MCF 10A (cell line): Measurements from ENCODE around the gene BNIP3. TPM values are rescaled to one million over a fixed set of nuclear protein-coding genes. Genes with fewer than 3 reads are reported as not detected.

ENCODE experiments used
- BruUV-seq: library from RNA; stranded (reverse); fragments of 400-500 nt; replicated peaks from 2 replicates; lab custom pipeline; 2021; lab: Mats Ljungman, UMichigan
- CTCF ChIA-PET: fragments of 300-600 bp; sonication (Branson Sonifier 250); formaldehyde crosslinking; extraction: SDS; loops from one replicate; lab custom pipeline; 2021; ENCODE audit warnings: antibody characterized with exemption, inconsistent platforms; lab: Yijun Ruan, JAX
- POLR2A ChIA-PET: fragments of 300-600, 350-650 bp; sonication (Branson Sonifier 250); formaldehyde crosslinking; extraction: SDS; loops from one replicate; lab custom pipeline; 2020; ENCODE audit warnings: antibody characterized with exemption, inconsistent platforms; lab: Yijun Ruan, JAX
- DNase-seq: peaks from one replicate; pipeline ENCODE4 v3.0.0-alpha.2; 2018; ENCODE audit not compliant: unreplicated experiment
- H3K27ac Mint-ChIP-seq: one replicate; pipeline ENCODE4 v1.8.0; 2022; ENCODE audit warnings: mild to moderate bottlenecking, low read depth, mixed read lengths; ENCODE audit not compliant: unreplicated experiment
- H3K27me3 Mint-ChIP-seq: one replicate; pipeline ENCODE4 v1.8.0; 2022; ENCODE audit warnings: mixed read lengths; ENCODE audit not compliant: insufficient read depth, unreplicated experiment
- H3K36me3 Mint-ChIP-seq: one replicate; pipeline ENCODE4 v1.8.0; 2022; ENCODE audit warnings: mild to moderate bottlenecking, moderate library complexity, mixed read lengths; ENCODE audit not compliant: insufficient read depth, unreplicated experiment
- H3K4me1 Mint-ChIP-seq: one replicate; pipeline ENCODE4 v1.8.0; 2022; ENCODE audit warnings: mixed read lengths; ENCODE audit not compliant: insufficient read depth, unreplicated experiment
- H3K4me3 Mint-ChIP-seq: one replicate; pipeline ENCODE4 v1.8.0; 2022; ENCODE audit warnings: mild to moderate bottlenecking, moderate library complexity, mixed read lengths; ENCODE audit not compliant: unreplicated experiment
- H3K9me3 Mint-ChIP-seq: one replicate; pipeline ENCODE4 v1.8.0; 2022; ENCODE audit warnings: mixed read lengths; ENCODE audit not compliant: unreplicated experiment
- CTCF ChIP-seq: fragments of 200-600 bp; IDR thresholded peaks from one replicate; pipeline ENCODE4 v1.8.0; 2022; ENCODE audit warnings: antibody characterized with exemption, mild to moderate bottlenecking; ENCODE audit not compliant: unreplicated experiment
- intact Hi-C: fragments of 100-400 bp; cut with micrococcal nuclease; formaldehyde crosslinking; loops from 2 replicates; pipeline ENCODE4 v1.14.1; 2022
- total RNA-seq: library from RNA; stranded (reverse); gene quantifications from 2 replicates; pipeline ENCODE4 v1.2.3, GENCODE V29; 2022

BNIP3 gene
- total RNA-seq, 1 experiment from 2014 or later: 47.0 TPM

- ChIA-PET POLR2A (interaction anchor here (1.0 to 3.4 kb wide), 12 partner anchors 9 to 97 kb away, joined by 3 to 23 read pairs (median 6); partner anchors contain the start of gene BNIP3), CTCF (interaction anchor here (0.6 to 5.6 kb wide), 8 partner anchors 12 to 1311 kb away, joined by 3 to 37 read pairs (median 3); no protein-coding TSS in a partner anchor)
- no peak for TF ChIP-seq CTCF
- H3K27me3 Mint-ChIP-seq: no peaks in the 10 kb centered on the region
- H3K9me3 Mint-ChIP-seq: no peaks in the 10 kb centered on the region
- peak; percentile 87 for DNase-seq
- H3K36me3 Mint-ChIP-seq: peaks cover 7% of the 10 kb centered on the region
- peaks cover 25% of the 10 kb centered on the region for H3K4me1 Mint-ChIP-seq
- H3K27ac Mint-ChIP-seq: peak overlapping the region; percentile 97
- BruUV-seq: no TSS peak
- intact Hi-C loops: no loop called here
- H3K4me3 Mint-ChIP-seq: peak overlapping the region; percentile 54
Measured at GRCh38 chr10:131997366-131998049, 15.8 kb upstream of the BNIP3 start.

DNA sequence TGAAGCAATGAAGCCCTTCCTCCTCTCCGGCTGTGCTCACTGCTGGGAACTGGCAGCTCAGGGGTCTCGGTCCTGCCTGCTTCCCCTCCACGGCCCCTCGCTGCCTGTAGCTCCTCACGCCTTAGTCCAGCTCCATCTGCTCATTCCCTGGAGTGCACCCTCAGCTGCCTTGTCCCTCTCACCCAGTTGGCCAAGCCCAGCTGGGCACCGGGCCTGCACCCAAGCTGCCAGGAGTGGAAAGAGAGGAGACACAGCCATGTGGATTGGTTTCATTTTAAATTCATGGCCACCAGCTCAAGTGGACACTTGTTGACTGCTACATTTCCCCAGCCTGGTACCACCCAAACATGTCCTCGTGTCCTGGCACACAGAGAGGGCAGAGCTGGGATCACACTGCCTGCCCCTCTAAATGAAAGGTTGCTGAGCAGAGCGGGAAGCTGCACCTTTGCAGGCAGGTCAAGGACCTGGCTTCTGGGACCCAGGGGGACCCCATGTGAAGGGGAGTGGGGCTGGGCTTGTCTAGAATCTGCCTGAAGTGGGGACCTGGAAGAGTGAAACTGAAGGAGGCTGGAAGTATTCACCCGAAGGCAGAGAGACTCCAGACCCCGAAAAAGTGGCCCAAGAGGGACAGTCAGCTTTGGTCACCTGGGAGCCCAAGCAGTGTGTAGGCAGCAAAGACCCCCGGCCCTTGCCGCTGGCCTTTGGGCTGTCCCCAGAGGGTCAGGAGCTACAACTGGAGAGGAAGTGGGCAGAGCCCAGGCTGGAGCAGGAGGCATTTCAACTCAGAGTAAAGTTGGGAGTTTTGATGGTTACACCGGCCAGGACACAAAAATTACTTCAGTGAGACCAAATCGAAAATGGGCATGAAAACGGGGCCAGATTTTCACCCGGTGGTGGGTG lies 15.0 kb upstream of the BNIP3 start:
- H3K36me3 Mint-ChIP-seq: peaks cover 6% of the 10 kb centered on the region
- no peak overlapping the region for H3K4me3 Mint-ChIP-seq
- POLR2A ChIA-PET: interaction anchor here (0.8 to 3.4 kb wide), 9 partner anchors 13 to 97 kb away, joined by 3 to 23 read pairs (median 5); partner anchors contain the start of gene BNIP3
- DNase-seq: no peak
- BruUV-seq: no TSS peak
- no peak for TF ChIP-seq CTCF
- CTCF ChIA-PET: interaction anchor here (0.7 to 5.6 kb wide), 5 partner anchors 14 to 1310 kb away, joined by 3 to 37 read pairs (median 3); no protein-coding TSS in a partner anchor
- no peaks in the 10 kb centered on the region for H3K27me3 Mint-ChIP-seq
- H3K4me1 Mint-ChIP-seq: peaks cover 25% of the 10 kb centered on the region
- intact Hi-C loops: no loop called here
- H3K9me3 Mint-ChIP-seq: no peaks in the 10 kb centered on the region
- H3K27ac Mint-ChIP-seq: peak overlapping the region; percentile 97

DNA sequence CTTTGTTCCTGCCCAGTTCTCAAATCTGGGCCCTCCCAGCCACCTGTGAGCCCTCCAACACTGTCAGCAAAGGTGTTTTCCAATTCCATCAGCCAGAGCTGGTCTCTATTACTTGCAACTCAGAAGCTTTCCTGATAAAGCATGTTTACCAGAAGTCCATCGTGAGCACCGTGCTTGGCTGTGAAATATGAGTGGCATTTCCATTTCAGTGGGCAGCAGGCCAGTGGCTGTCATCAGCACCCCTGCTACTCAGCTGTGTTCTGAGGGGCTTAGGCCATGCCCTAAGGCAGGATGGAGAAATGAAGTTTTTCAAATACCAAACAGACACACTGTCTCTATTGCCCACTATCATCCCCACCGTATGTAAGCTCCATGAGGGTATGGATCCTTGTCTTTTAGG lies 12.7 kb upstream of the BNIP3 start:
- no peaks in the 10 kb centered on the region for H3K36me3 Mint-ChIP-seq
- H3K9me3 Mint-ChIP-seq: no peaks in the 10 kb centered on the region
- no peak overlapping the region for H3K4me3 Mint-ChIP-seq
- H3K27ac Mint-ChIP-seq: no peak overlapping the region
- no peak for TF ChIP-seq CTCF
- no peaks in the 10 kb centered on the region for H3K27me3 Mint-ChIP-seq
- DNase-seq: no peak
- BruUV-seq: no TSS peak
- ChIA-PET POLR2A (no interaction called here), CTCF (interaction anchor here (0.7 to 0.9 kb wide), 2 partner anchors 20 to 28 kb away, joined by 3 to 7 read pairs; no protein-coding TSS in a partner anchor)
- intact Hi-C loops: no loop called here
- H3K4me1 Mint-ChIP-seq: peaks cover 25% of the 10 kb centered on the region

DNA sequence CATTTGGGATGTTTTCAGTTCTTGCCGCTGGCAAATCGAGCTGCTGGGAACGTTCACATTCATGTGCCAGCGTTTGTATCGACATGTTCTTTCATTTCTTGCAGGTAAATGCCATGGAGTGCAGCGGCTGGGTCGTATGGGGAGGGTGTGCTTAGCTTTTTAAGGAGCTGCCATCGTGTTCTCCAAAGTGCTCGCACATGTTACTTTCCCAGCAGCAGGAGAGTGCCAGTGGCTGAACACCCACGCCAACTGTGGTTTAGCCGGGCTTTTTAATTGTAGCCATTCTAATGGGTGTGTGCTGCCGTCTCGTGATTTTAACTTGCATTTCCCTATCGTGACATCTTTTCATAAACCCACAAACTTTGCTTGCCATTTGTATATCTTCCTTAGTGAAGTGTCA lies 11.6 kb upstream of the BNIP3 start:
- Mint-ChIP-seq H3K36me3 (no peaks in the 10 kb centered on the region), H3K9me3 (no peaks in the 10 kb centered on the region), H3K27ac (no peak overlapping the region), H3K4me3 (no peak overlapping the region), H3K4me1 (peaks cover 19% of the 10 kb centered on the region), H3K27me3 (no peaks in the 10 kb centered on the region)
- ChIA-PET POLR2A (no interaction called here), CTCF (interaction anchor here (0.8 to 1.0 kb wide), 2 partner anchors 8 to 28 kb away, joined by 3 to 6 read pairs; no protein-coding TSS in a partner anchor)
- intact Hi-C loops: no loop called here
- BruUV-seq: no TSS peak
- no peak for TF ChIP-seq CTCF
- DNase-seq: no peak
